Transverse colon (tissue), 4 donors: ENCODE data around the gene PPP2R2C. TPM values are rescaled to one million over a fixed set of nuclear protein-coding genes. Genes with fewer than 3 reads are reported as not detected.

Source experiments
- DNase-seq: peaks from one replicate; pipeline ENCODE4 v3.0.0-alpha.2; 2019
- H3K27ac ChIP-seq, 4 donors: fragments of 200-600 bp; sonication (generic); 2 replicates each; pipeline ENCODE4 v1.5.1; 2016 to 2018; ENCODE audit warnings: inconsistent platforms in 4 of 4
- H3K27me3 ChIP-seq: fragments of 200-600 bp; sonication (generic); 2 replicates; pipeline ENCODE4 v1.5.1; 2017; ENCODE audit warnings: inconsistent platforms
- H3K36me3 ChIP-seq, 4 donors: fragments of 200-600 bp; sonication (generic); 2 replicates each; pipeline ENCODE4 v1.5.1; 2017 to 2019; ENCODE audit warnings: inconsistent platforms in 4 of 4
- H3K4me1 ChIP-seq, 4 donors: fragments of 200-600 bp; sonication (generic); 2 replicates each; pipeline ENCODE4 v1.5.1; 2017 to 2020; ENCODE audit warnings: inconsistent platforms in 4 of 4
- H3K4me3 ChIP-seq, 4 donors: fragments of 200-600 bp; sonication (generic); 1 replicate in 1 of 4; 2 replicates in 3 of 4; pipeline versions ENCODE4 v1.5.1 to v1.6.1; 2017 to 2019; ENCODE audit warnings: inconsistent platforms in 4 of 4
- H3K9me3 ChIP-seq, 2 donors: fragments of 200-600 bp; sonication (generic); 2 replicates each; pipeline ENCODE4 v1.5.1; 2017 to 2019; ENCODE audit warnings: inconsistent platforms in 2 of 2
- CTCF ChIP-seq, 5 experiments: fragments of 200-600 bp in 3 of 5; fragments of 450-650 bp in 2 of 5; sonication (generic) in 3 of 5; IDR thresholded peaks; 1 replicate in 2 of 5; 2 replicates in 3 of 5; pipeline ENCODE4 v1.5.1; 2016 to 2017; ENCODE audit warnings: antibody characterized with exemption in 5 of 5, inconsistent platforms in 3 of 5, mild to moderate bottlenecking in 2 of 5, moderate library complexity in 1 of 5
- EP300 ChIP-seq: sonication (generic); formaldehyde crosslinking; IDR thresholded peaks from one replicate; pipeline ENCODE4 v1.6.1; 2017; ENCODE audit warnings: antibody characterized with exemption, low read depth
- POLR2A ChIP-seq: fragments of 450-650 bp; IDR thresholded peaks from one replicate; pipeline ENCODE4 v1.6.1; 2016; ENCODE audit warnings: antibody characterized with exemption, mild to moderate bottlenecking, moderate library complexity
- POLR2AphosphoS5 ChIP-seq, 3 donors: sonication (generic); formaldehyde crosslinking; IDR thresholded peaks; one replicate each; pipeline ENCODE4 v1.6.1; 2016; ENCODE audit warnings: antibody characterized with exemption in 3 of 3
- WGBS, 2 donors: methylation state at CpG; one replicate each; pipeline ENCODE4 v1.1.5; 2018; ENCODE audit warnings: low coverage in 1 of 2; 5-methylcytosine and 5-hydroxymethylcytosine counted together
- in situ Hi-C, 4 donors: fragments of 200-750 bp; cut with MboI; loops; one replicate each; pipeline versions ENCODE4 v1.15.0 to v1.15.1; 2017; ENCODE audit warnings: low sequenced_read_pairs in 3 of 4, low pct_ligation_motif_present in 1 of 4, low pct_unique_long_range_greater_than_20kb in 1 of 4
- intact Hi-C: fragments of 100-400 bp; cut with DNase I; formaldehyde crosslinking; loops from one replicate; pipeline ENCODE4 v1.15.1; 2023; ENCODE audit warnings: low total_unique reads
- total RNA-seq, 4 donors: library from RNA; depleted of rRNA; stranded (reverse); fragments of >200 nt; gene quantifications; one replicate each; pipeline ENCODE4 v1.1.0, GENCODE V29; 2016

PPP2R2C gene
- total RNA-seq, 4 donors from 2014 or later = 0.27 to 8.8 (median 1.7) TPM

GRCh38 chr4:6345866-6346265, 126.5 kb downstream of the PPP2R2C start:
- TF ChIP-seq POLR2A (no peak), CTCF (IDR thresholded peaks at IDR 0.05) (no peak), EP300 (no peak), POLR2AphosphoS5 (IDR thresholded peaks at IDR 0.05) (no peak)
- peaks cover 24% of the 10 kb centered on the region for H3K27me3 ChIP-seq
- no peak overlapping the region for H3K27ac ChIP-seq
- in situ Hi-C loops = no loop called here
- no peak overlapping the region for H3K4me3 ChIP-seq
- 80 to 87% methylated on average over 3 to 13 of the region's 13 CpGs for WGBS, 2 donors
- no peak for DNase-seq
- H3K36me3 ChIP-seq = no peaks in the 10 kb centered on the region
- no peaks in the 10 kb centered on the region for H3K4me1 ChIP-seq
- intact Hi-C loops = no loop called here
- no peaks in the 10 kb centered on the region for H3K9me3 ChIP-seq

- no peak for TF ChIP-seq POLR2AphosphoS5 (IDR thresholded peaks at IDR 0.05)
- no peak for TF ChIP-seq POLR2A
- no peak for TF ChIP-seq CTCF (IDR thresholded peaks at IDR 0.05)
- no peak for TF ChIP-seq EP300
- Histone ChIP-seq H3K27me3 (peaks cover 28% of the 10 kb centered on the region), H3K27ac (no peak overlapping the region), H3K4me1 (no peaks in the 10 kb centered on the region), H3K36me3 (no peaks in the 10 kb centered on the region), H3K4me3 (no peak overlapping the region), H3K9me3 (no peaks in the 10 kb centered on the region)
- intact Hi-C loops = no loop called here
- DNase-seq = no peak
- in situ Hi-C loops = no loop called here
- 78 to 90% methylated on average over 8 to 27 of the region's 27 CpGs for WGBS, 2 donors
Observed at GRCh38 chr4:6345096-6345830, 127.2 kb downstream of the PPP2R2C start.

DNA sequence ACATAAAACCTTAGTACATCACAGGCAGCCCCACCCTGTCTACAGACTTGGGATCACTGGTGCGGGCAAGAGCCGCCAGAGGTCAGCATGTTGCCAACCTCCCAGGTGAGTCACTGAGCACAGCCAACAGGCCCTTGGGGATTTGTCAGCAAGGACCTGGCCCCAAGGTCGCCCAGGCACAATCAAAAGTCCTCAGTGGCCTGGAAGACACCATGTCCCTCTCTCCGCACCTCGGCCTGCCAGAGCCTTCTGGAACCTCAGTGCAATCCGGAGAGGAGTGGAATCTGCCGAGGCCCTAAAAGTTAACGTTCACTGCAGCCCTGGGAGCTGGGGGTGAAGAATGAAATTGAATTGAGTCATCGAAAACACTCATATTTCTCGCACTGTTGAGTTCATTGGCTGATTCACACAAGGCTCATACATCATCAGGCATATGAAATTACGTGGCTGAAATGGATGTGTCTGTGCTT, 128.4 kb downstream of the PPP2R2C start:
- no peak for DNase-seq
- intact Hi-C loops = no loop called here
- Histone ChIP-seq H3K4me1 (no peaks in the 10 kb centered on the region), H3K27ac (no peak overlapping the region), H3K27me3 (peaks cover 32% of the 10 kb centered on the region), H3K9me3 (no peaks in the 10 kb centered on the region), H3K36me3 (no peaks in the 10 kb centered on the region), H3K4me3 (no peak overlapping the region)
- in situ Hi-C loops = no loop called here
- TF ChIP-seq POLR2A (no peak), EP300 (no peak), CTCF (IDR thresholded peaks at IDR 0.05) (no peak), POLR2AphosphoS5 (IDR thresholded peaks at IDR 0.05) (no peak)
- 49 to 70% methylated on average over 2 to 7 of the region's 11 CpGs for WGBS, 2 donors

DNA sequence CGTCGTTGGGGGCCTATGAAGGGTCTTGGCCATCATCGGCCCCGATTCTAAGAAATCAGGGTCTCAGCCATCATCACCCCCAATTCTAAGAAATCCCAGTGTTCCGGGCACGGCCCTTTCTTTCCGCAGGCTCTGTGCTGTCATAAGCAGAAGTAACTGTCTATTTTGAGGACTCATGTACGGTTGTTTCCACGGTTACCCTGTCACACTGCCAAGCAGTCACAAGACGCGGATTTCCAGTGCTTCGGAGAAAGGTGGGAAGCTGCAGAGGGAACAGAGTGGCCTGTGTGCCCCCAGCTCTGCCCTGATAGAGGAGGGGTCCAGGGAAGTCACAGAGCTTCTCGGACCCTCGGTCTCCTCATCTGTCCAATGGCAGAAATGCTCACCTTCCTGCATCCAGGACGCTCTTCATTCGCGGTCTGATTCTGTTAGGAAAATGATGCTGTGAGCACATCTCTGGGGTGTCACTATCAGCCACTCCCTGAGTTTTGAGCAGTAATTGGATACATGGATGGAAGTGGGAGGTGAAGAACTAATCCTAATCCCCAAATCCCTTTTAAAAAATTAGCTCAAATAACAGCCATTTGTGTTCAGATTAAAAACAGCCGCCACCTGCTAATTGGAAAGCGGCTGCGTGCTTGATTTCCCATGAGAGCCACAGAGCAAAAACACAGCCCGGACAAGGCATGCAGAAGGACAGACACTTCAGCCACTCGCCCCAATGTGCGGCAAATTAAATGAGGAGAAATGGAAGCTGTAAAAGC, 129.7 kb downstream of the PPP2R2C start:
- in situ Hi-C loops = no loop called here
- no peaks in the 10 kb centered on the region for H3K36me3 ChIP-seq
- H3K27ac ChIP-seq = no peak overlapping the region
- peaks cover 36% of the 10 kb centered on the region for H3K27me3 ChIP-seq
- intact Hi-C loops = no loop called here
- DNase-seq = no peak
- no peaks in the 10 kb centered on the region for H3K9me3 ChIP-seq
- no peak overlapping the region for H3K4me3 ChIP-seq
- H3K4me1 ChIP-seq = no peaks in the 10 kb centered on the region
- TF ChIP-seq EP300 = no peak
- no peak for TF ChIP-seq CTCF (IDR thresholded peaks at IDR 0.05)
- TF ChIP-seq POLR2A = no peak
- TF ChIP-seq POLR2AphosphoS5 (IDR thresholded peaks at IDR 0.05) = no peak
- WGBS, 2 donors = 64 to 80% methylated on average over 6 to 23 of the region's 23 CpGs
